ENCODE measurements around the gene MBD6.

DNA sequence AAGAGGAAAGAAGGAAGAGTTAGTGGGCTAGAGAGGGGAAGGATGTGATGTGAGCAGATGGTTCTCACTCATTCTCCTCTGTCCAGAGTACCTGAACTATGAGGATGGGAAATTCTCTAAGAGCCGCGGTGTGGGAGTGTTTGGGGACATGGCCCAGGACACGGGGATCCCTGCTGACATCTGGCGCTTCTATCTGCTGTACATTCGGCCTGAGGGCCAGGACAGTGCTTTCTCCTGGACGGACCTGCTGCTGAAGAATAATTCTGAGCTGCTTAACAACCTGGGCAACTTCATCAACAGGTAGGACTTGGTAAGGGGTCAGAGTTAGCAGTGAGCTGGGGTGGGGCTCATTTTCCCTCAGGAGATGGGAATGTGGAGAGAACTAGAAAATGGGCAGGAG, 10.0 kb upstream of the MBD6 start:
- TF ChIP-seq, protein P1, sequence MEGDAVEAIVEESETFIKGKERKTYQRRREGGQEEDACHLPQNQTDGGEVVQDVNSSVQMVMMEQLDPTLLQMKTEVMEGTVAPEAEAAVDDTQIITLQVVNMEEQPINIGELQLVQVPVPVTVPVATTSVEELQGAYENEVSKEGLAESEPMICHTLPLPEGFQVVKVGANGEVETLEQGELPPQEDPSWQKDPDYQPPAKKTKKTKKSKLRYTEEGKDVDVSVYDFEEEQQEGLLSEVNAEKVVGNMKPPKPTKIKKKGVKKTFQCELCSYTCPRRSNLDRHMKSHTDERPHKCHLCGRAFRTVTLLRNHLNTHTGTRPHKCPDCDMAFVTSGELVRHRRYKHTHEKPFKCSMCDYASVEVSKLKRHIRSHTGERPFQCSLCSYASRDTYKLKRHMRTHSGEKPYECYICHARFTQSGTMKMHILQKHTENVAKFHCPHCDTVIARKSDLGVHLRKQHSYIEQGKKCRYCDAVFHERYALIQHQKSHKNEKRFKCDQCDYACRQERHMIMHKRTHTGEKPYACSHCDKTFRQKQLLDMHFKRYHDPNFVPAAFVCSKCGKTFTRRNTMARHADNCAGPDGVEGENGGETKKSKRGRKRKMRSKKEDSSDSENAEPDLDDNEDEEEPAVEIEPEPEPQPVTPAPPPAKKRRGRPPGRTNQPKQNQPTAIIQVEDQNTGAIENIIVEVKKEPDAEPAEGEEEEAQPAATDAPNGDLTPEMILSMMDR (optimal IDR thresholded peaks at IDR 0.05 in 1 of 3, IDR thresholded peaks at IDR 0.05 in 1 of 3, conservative IDR thresholded peaks at IDR 0.05 in 1 of 3; ENCODE audit: extremely low read depth in 1 of 3, insufficient read depth in 2 of 3, low read length in 3 of 3) = no peak
- no peak for TF ChIP-seq EZH2 (IDR thresholded peaks at IDR 0.05; ENCODE audit: low read length)

Data from keratinocyte (primary cell).